Upper lobe of right lung (tissue), 1 donor: ENCODE measurements around the gene SLC39A11. TPM values are rescaled to one million over a fixed set of nuclear protein-coding genes. Genes with fewer than 3 reads are reported as not detected.
"Not testable (repeated sequence)": the region's sequence is repeated elsewhere in the genome, so short reads cannot be mapped to it uniquely, and the experiment has no call there.

ENCODE experiments used
- ATAC-seq: fragments of 200-7000 bp; cut with Tn5 transposase; one replicate; pipeline ENCODE4 v1.9.1; 2020; ENCODE audit warnings: mild to moderate bottlenecking, moderate library complexity
- DNase-seq: peaks from one replicate; pipeline ENCODE4 v3.0.0-alpha.2; 2020
- H3K27ac ChIP-seq: fragments of 200-600 bp; one replicate; pipeline ENCODE4 v1.8.0; 2022
- H3K27me3 ChIP-seq: fragments of 200-600 bp; one replicate; pipeline ENCODE4 v1.8.0; 2022; ENCODE audit warnings: mild to moderate bottlenecking
- H3K36me3 ChIP-seq: fragments of 200-600 bp; one replicate; pipeline ENCODE4 v1.8.0; 2022
- H3K4me1 ChIP-seq: fragments of 200-600 bp; one replicate; pipeline ENCODE4 v1.8.0; 2022
- H3K4me3 ChIP-seq: fragments of 200-600 bp; one replicate; pipeline ENCODE4 v1.8.0; 2022; ENCODE audit warnings: mild to moderate bottlenecking
- H3K9me3 ChIP-seq: fragments of 200-600 bp; one replicate; pipeline ENCODE4 v1.8.0; 2022
- intact Hi-C: fragments of 100-400 bp; cut with DNase I; formaldehyde crosslinking; loops from one replicate; pipeline ENCODE4 v1.11.0; 2022
- total RNA-seq: library from RNA; stranded (reverse); fragmentation: NEBNext Ultra II Directional; extraction: Animal tissue kit (Norgen Biotek cat#: 25700); gene quantifications from one replicate; pipeline ENCODE4 v1.2.1, GENCODE V29; 2021
- TF ChIP-seq, protein P1 (sequence below): fragments of 200-600 bp; IDR thresholded peaks from one replicate; pipeline ENCODE4 v1.8.0; 2022; ENCODE audit warnings: antibody characterized with exemption
- donor health status: DM: no; HTN: yes; CAD: no; lungs with severe emphysema.

SLC39A11 gene
- total RNA-seq, 1 donor from 2014 or later, result 33.7 TPM

- Histone ChIP-seq H3K36me3 (no peaks in the 10 kb centered on the region), H3K4me1 (no peaks in the 10 kb centered on the region), H3K27ac (no peak overlapping the region), H3K9me3 (peaks cover 6% of the 10 kb centered on the region), H3K27me3 (no peaks in the 10 kb centered on the region), H3K4me3 (no peak overlapping the region)
- ATAC-seq, result peak; percentile 61
- TF ChIP-seq, protein P1, sequence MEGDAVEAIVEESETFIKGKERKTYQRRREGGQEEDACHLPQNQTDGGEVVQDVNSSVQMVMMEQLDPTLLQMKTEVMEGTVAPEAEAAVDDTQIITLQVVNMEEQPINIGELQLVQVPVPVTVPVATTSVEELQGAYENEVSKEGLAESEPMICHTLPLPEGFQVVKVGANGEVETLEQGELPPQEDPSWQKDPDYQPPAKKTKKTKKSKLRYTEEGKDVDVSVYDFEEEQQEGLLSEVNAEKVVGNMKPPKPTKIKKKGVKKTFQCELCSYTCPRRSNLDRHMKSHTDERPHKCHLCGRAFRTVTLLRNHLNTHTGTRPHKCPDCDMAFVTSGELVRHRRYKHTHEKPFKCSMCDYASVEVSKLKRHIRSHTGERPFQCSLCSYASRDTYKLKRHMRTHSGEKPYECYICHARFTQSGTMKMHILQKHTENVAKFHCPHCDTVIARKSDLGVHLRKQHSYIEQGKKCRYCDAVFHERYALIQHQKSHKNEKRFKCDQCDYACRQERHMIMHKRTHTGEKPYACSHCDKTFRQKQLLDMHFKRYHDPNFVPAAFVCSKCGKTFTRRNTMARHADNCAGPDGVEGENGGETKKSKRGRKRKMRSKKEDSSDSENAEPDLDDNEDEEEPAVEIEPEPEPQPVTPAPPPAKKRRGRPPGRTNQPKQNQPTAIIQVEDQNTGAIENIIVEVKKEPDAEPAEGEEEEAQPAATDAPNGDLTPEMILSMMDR, result no peak
- no peak for DNase-seq
- intact Hi-C loops, result no loop called here
Observed at GRCh38 chr17:72710834-72711233, 381.7 kb downstream of the SLC39A11 start.

DNA sequence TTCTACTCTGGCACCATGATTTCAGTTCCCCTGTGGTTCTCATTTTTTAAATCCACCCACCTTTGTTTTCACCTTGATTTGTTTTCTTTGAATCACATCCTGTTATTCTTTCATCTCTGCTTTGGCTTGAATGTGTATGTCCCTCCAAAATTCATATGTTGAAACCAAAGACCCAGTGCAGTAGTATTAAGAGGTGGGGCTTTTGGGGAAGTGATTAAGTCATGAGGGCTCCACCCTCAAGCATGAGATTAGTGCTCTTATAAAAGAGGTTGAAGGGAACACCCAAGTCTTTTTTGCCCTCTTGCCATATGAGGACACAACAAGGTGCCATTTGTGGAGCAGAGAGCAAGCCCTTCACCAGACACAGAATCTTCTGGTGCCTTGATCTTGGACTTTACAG lies 382.3 kb downstream of the SLC39A11 start:
- DNase-seq, result no peak

DNA sequence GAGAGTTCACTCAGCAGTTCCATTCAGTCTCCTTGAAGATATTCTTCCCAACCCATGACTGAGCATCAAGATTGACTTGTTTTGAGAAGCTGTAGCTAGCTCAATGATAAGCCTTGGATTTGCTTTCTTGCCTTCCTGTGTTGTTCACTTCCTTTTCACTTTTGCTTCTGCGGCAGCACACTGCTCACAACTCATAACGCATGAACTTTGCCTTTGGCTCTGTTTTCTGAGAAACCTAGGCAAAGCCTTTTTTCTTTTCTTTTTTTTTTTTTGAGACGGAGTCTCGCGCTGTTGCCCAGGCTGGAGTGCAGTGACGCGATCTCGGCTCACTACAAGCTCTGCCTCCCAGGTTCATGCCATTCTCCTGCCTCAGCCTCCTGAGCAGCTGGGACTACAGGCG lies 383.8 kb downstream of the SLC39A11 start:
- ATAC-seq, H3K27ac ChIP-seq, H3K27me3 ChIP-seq, H3K9me3 ChIP-seq, DNase-seq, H3K4me3 ChIP-seq, H3K4me1 ChIP-seq, intact Hi-C loops, H3K36me3 ChIP-seq: not testable (repeated sequence)

More for the DNA sequence above, 382.3 kb downstream of the SLC39A11 start:
- no peak for ATAC-seq
- H3K27me3 ChIP-seq, result no peaks in the 10 kb centered on the region
- H3K27ac ChIP-seq, result no peak overlapping the region
- H3K36me3 ChIP-seq, result no peaks in the 10 kb centered on the region
- TF ChIP-seq, protein P1, result no peak
- peaks cover 6% of the 10 kb centered on the region for H3K9me3 ChIP-seq
- H3K4me3 ChIP-seq, result no peak overlapping the region
- H3K4me1 ChIP-seq, result no peaks in the 10 kb centered on the region
- intact Hi-C loops, result no loop called here

GRCh38 chr17:72707881-72708280 lies 384.6 kb downstream of the SLC39A11 start:
- no peak for ATAC-seq

GRCh38 chr17:72706396-72706981 lies 386.0 kb downstream of the SLC39A11 start:
- peaks cover 5% of the 10 kb centered on the region for H3K9me3 ChIP-seq
- H3K4me3 ChIP-seq, result no peak overlapping the region
- H3K36me3 ChIP-seq, result no peaks in the 10 kb centered on the region
- intact Hi-C loops, result no loop called here
- ATAC-seq (peak; percentile 48), DNase-seq (no peak)
- TF ChIP-seq, protein P1, result no peak
- no peaks in the 10 kb centered on the region for H3K27me3 ChIP-seq
- H3K27ac ChIP-seq, result no peak overlapping the region
- H3K4me1 ChIP-seq, result no peaks in the 10 kb centered on the region

More at GRCh38 chr17:72707881-72708280, 384.6 kb downstream of the SLC39A11 start:
- no peak overlapping the region for H3K27ac ChIP-seq
- H3K27me3 ChIP-seq, result no peaks in the 10 kb centered on the region
- H3K4me1 ChIP-seq, result no peaks in the 10 kb centered on the region
- H3K4me3 ChIP-seq, result no peak overlapping the region
- DNase-seq, result no peak
- TF ChIP-seq, protein P1, result no peak
- intact Hi-C loops, result no loop called here
- no peaks in the 10 kb centered on the region for H3K36me3 ChIP-seq
- peaks cover 6% of the 10 kb centered on the region for H3K9me3 ChIP-seq

DNA sequence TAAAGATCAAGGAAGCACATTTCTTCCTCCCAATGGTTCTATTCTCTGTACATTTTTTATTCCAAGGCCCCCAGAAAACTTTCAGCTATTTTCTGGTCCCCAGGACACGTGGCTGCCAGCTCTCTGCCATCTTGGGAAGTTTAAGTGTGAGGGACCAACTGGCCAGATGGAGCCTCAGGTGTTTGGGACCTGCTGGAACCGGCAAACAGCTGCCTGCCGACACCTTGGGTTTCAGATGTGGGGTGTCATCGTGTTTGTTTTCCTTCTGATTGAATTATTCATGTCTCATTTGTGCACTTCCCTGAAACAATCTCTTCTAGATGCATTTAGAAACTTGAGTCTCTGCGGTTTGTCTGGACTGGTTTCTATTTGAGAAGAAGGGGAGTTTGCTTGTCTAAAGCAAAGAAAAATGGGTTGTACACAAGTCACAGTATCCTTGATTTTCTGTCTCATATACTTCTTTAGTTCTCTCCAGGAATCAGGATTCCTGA lies 386.5 kb downstream of the SLC39A11 start:
- intact Hi-C loops, result no loop called here
- no peaks in the 10 kb centered on the region for H3K27me3 ChIP-seq
- no peak overlapping the region for H3K27ac ChIP-seq
- H3K9me3 ChIP-seq, result peaks cover under 1% of the 10 kb centered on the region
- no peaks in the 10 kb centered on the region for H3K4me1 ChIP-seq
- TF ChIP-seq, protein P1, result no peak
- ATAC-seq (no peak), DNase-seq (no peak)
- H3K36me3 ChIP-seq, result no peaks in the 10 kb centered on the region
- no peak overlapping the region for H3K4me3 ChIP-seq
